Measurements from ENCODE around the gene TSPAN32. TPM values are rescaled to one million over a fixed set of nuclear protein-coding genes. Genes with fewer than 3 reads are reported as not detected.

The TSPAN32 gene
- total and polyA plus RNA-seq, 2 donors (not counting 3 experiments of a cell fraction or from before 2014, with no cell fraction given) = not detected

GRCh38 chr11:2270322-2271076 is 31.3 kb upstream of the TSPAN32 start, which contains the start of gene ASCL2:
ASCL2 (minus strand) TSS chr11:2270588; CDS start chr11:2270332, 256 bp downstream.
- Histone ChIP-seq H3K27me3 (ENCODE audit: control insufficient read depth in 2 of 2, insufficient read depth in 2 of 2, low read length in 2 of 2) (peaks cover 31 to 37% of the 10 kb centered on the region in 2 experiments), H3K36me3 (ENCODE audit: control insufficient read depth in 2 of 2, extremely low read depth in 1 of 2, insufficient read depth in 2 of 2, low read length in 2 of 2) (no peaks in the 10 kb centered on the region), H3K9me1 (replicated peaks; ENCODE audit: control insufficient read depth, extremely low read depth, insufficient read depth, low read length) (no peaks in the 10 kb centered on the region), H2AFZ (ENCODE audit: low read depth, low read length) (no peak within 1 kb of the TSS), H3K4me1 (ENCODE audit: control insufficient read depth, extremely low read depth, insufficient read depth, low read length) (no peaks in the 10 kb centered on the region), H3K9me3 (replicated peaks; ENCODE audit: control insufficient read depth, insufficient read depth, low read length) (no peaks in the 10 kb centered on the region), H3K4me3 (replicated peaks in 1 of 3; ENCODE audit: insufficient read depth in 1 of 3, low read depth in 1 of 3, low read length in 3 of 3) (no peak within 1 kb of the TSS), H3K9ac (replicated peaks; ENCODE audit: extremely low read depth, insufficient read depth, low read length) (no peak within 1 kb of the TSS), H3K27ac (ENCODE audit: insufficient read depth, low read depth, low read length) (no peak within 1 kb of the TSS), H3K4me2 (ENCODE audit: insufficient read depth, low read length) (no peak within 1 kb of the TSS), H4K20me1 (replicated peaks; ENCODE audit: control insufficient read depth, extremely low read depth, insufficient read depth, low read length) (no peaks in the 10 kb centered on the region), H3K79me2 (ENCODE audit: control insufficient read depth, insufficient read depth, low read length) (no peaks in the 10 kb centered on the region)
- intact Hi-C loops (cut with micrococcal nuclease) = no loop called here
- dilution Hi-C loops (cut with MboI; ENCODE audit: extremely low pct_ligation_motif_present, low sequenced_read_pairs) = no loop called here
- BruUV-seq (replicated peaks) = no TSS peak
- DNase-seq (ENCODE audit: low read depth, low spot score) (no peak), FAIRE-seq (no peak)
- TF ChIP-seq GATA2 (IDR thresholded peaks at IDR 0.05; ENCODE audit: insufficient read depth, insufficient read length, low read depth, low read length) (no peak), JUN (IDR thresholded peaks at IDR 0.05; ENCODE audit: borderline replicate concordance, insufficient read depth, insufficient read length, low read depth) (no peak), CTCF (IDR thresholded peaks at IDR 0.05; ENCODE audit: extremely low read depth in 1 of 2, insufficient read depth in 1 of 2, low read depth in 1 of 2, low read length in 2 of 2) (no peak)
- CTCF ChIA-PET = interaction anchor here (0.5 kb wide), 1 partner anchor 8 kb away, joined by 3 read pairs; no protein-coding TSS in a partner anchor
- POLR2A ChIA-PET = no interaction called here

- H3K36me3 ChIP-seq (ENCODE audit: control insufficient read depth in 2 of 2, extremely low read depth in 1 of 2, insufficient read depth in 2 of 2, low read length in 2 of 2) = no peaks in the 10 kb centered on the region
- H3K9ac ChIP-seq (replicated peaks; ENCODE audit: extremely low read depth, insufficient read depth, low read length) = no peak overlapping the region
- no peak for DNase-seq (ENCODE audit: low read depth, low spot score)
- dilution Hi-C loops (cut with MboI; ENCODE audit: extremely low pct_ligation_motif_present, low sequenced_read_pairs) = no loop called here
- no peaks in the 10 kb centered on the region for H3K4me1 ChIP-seq (ENCODE audit: control insufficient read depth, extremely low read depth, insufficient read depth, low read length)
- no TSS peak for BruUV-seq (replicated peaks)
- H3K9me1 ChIP-seq (replicated peaks; ENCODE audit: control insufficient read depth, extremely low read depth, insufficient read depth, low read length) = no peaks in the 10 kb centered on the region
- no peak overlapping the region for H2AFZ ChIP-seq (ENCODE audit: low read depth, low read length)
- no peak overlapping the region for H3K4me3 ChIP-seq (replicated peaks in 1 of 3; ENCODE audit: insufficient read depth in 1 of 3, low read depth in 1 of 3, low read length in 3 of 3)
- H3K79me2 ChIP-seq (ENCODE audit: control insufficient read depth, insufficient read depth, low read length) = no peaks in the 10 kb centered on the region
- peaks cover 31 to 37% of the 10 kb centered on the region in 2 experiments for H3K27me3 ChIP-seq (ENCODE audit: control insufficient read depth in 2 of 2, insufficient read depth in 2 of 2, low read length in 2 of 2)
- POLR2A ChIA-PET = no interaction called here
- intact Hi-C loops (cut with micrococcal nuclease) = no loop called here
- no peak for FAIRE-seq
- H3K4me2 ChIP-seq (ENCODE audit: insufficient read depth, low read length) = no peak overlapping the region
- no peaks in the 10 kb centered on the region for H4K20me1 ChIP-seq (replicated peaks; ENCODE audit: control insufficient read depth, extremely low read depth, insufficient read depth, low read length)
- no peak overlapping the region for H3K27ac ChIP-seq (ENCODE audit: insufficient read depth, low read depth, low read length)
- CTCF ChIA-PET = no interaction called here
- H3K9me3 ChIP-seq (replicated peaks; ENCODE audit: control insufficient read depth, insufficient read depth, low read length) = no peaks in the 10 kb centered on the region
- TF ChIP-seq FOS (IDR thresholded peaks at IDR 0.05; ENCODE audit: borderline replicate concordance, insufficient read depth, low read length) (no peak), POLR2A (IDR thresholded peaks at IDR 0.05; ENCODE audit: low read depth, low read length) (no peak), EZH2 (IDR thresholded peaks at IDR 0.05; ENCODE audit: borderline replicate concordance, low read depth, low read length, severe bottlenecking) (no peak), MAX (IDR thresholded peaks at IDR 0.05; ENCODE audit: insufficient read depth, insufficient read length) (no peak), POLR2AphosphoS5 (IDR thresholded peaks at IDR 0.05; ENCODE audit: insufficient read depth, low read depth, low read length) (no peak), JUN (IDR thresholded peaks at IDR 0.05; ENCODE audit: borderline replicate concordance, insufficient read depth, insufficient read length, low read depth) (no peak), CTCF (IDR thresholded peaks at IDR 0.05; ENCODE audit: extremely low read depth in 1 of 2, insufficient read depth in 1 of 2, low read depth in 1 of 2, low read length in 2 of 2) (no peak), MYC (IDR thresholded peaks at IDR 0.05; ENCODE audit: low read depth, low read length) (no peak), GATA2 (IDR thresholded peaks at IDR 0.05; ENCODE audit: insufficient read depth, insufficient read length, low read depth, low read length) (no peak)
Observed at GRCh38 chr11:2271077-2271326, 30.8 kb upstream of the TSPAN32 start.

Data from endothelial cell of umbilical vein (primary cell).